GM21360 (cell line): ENCODE data around the gene CCR5AS.

Source experiments
- ATAC-seq: cut with Tn5 transposase; IDR thresholded peaks from one replicate; pipeline ENCODE4 v1.9.1; 2021; ENCODE audit warnings: mild to moderate bottlenecking, moderate library complexity; ENCODE audit not compliant: unreplicated experiment

CCR5AS gene

DNA sequence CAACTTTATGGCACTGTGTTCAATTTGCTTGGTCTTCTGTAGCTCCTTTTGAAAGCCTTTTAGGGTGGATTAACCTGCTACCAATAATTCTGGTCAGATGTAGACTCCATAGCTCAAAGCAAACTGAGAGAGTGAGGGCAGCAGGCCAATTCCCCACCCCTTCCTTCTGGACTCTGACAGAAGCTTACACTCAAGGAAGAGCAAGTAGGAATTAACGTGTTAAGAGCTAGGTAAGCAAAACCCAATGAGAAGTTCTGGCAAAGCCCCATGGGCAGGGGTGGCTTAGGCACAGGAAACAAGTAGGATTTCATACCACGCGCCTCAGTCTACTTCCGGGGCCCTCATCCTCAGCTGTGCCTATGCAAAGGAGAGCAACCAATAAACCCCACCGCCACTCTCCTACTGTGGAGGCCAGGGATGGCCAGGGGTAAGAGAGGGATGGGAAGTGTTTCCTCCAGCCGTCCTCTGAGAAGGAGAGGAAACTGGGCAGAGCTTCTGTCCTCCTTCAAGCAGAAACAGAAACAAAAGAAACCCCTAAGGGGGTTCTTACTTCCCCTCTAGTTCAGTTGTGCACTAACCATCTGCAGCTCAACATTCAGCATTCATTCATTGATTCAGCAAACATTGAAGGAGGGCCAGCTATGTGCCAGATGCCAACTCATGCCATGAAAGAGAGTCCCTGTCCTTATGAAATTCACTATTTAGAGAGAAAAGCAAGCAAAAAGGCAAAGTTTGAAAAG lies 23.5 kb downstream of the CCR5AS start:
- no peak for ATAC-seq

DNA sequence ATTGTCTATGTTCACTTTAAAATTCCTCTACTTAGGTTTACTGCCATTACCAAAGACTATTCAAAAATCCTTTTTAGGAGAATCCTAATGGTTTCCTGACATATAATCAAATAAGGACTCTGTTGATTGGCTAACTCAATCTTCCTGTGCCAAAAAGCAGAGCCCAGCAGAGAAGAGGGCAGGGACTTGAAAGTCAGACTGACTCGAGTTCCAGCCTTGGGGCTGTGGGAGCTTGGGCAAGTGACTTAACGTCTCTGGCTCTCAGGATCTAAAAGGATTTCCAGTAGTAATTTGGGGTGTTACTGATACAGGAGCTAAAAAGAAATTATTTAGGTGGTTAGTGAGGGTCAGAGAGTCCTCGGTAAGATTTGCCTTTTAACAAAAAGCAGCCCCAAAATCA lies 25.2 kb downstream of the CCR5AS start:
- ATAC-seq: no peak

DNA sequence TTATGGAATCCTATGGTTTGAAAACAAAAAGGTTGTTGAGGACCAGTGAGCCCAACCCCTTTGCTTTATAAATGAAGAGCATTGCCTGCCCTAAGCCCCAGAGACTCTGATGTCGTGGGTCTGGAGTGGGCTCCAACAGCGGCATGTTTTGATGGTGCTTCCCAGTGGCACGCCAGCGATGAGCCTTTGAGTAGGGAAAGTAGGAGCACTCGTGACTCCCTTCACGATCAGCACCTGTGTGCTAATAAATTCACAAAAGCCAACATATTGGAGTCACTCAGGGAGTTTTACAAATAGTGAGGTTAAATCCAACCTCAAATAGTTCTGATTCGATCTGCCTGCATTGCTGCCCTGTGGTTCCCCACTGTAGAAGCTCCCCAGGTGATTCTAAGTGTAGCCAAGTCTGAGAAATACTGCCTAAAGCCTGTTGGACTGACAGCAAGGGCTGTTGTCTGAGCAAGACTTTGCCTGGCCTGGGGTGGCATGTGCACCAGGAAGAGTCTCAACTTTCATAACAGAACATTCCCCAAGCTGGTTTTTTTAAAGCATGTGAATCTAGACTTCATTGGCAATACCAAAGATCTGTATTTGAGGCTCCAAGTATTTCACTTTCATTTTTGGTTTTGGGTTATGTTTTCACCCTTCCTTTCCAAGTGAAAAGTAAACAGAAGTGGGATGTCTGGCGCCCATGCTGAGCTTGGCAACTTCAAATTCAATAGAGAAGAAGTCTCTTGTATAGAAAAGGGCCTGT lies 26.2 kb downstream of the CCR5AS start:
- no peak for ATAC-seq

DNA sequence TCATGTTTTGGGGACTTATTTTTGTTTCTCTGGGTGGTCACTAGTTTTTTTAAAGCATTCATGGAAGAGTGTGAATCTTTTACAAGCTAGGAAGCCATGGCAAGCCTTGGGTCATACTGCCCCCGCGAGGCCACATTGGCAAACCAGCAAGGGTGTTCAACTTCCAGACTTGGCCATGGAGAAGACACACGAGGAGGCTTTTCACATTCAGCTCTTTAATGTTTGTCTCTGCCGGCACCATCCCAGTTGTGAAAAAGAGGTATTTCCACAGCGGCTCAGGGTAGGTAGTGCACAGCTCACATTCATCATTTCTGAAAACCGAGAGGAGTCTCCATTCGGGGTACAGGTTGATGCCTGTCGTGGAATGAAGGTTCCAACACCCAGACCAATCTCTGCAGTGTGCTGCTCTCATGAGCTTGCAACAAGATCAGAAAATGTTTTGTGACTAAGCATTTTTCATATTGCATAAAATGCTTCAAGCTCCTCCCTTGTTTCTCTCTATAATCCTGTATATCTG lies 28.4 kb downstream of the CCR5AS start:
- ATAC-seq: no peak

DNA sequence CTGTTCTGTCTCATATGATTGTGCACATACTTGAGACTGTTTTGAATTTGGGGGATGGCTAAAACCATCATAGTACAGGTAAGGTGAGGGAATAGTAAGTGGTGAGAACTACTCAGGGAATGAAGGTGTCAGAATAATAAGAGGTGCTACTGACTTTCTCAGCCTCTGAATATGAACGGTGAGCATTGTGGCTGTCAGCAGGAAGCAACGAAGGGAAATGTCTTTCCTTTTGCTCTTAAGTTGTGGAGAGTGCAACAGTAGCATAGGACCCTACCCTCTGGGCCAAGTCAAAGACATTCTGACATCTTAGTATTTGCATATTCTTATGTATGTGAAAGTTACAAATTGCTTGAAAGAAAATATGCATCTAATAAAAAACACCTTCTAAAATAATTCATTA lies 31.1 kb downstream of the CCR5AS start:
- ATAC-seq: no peak

DNA sequence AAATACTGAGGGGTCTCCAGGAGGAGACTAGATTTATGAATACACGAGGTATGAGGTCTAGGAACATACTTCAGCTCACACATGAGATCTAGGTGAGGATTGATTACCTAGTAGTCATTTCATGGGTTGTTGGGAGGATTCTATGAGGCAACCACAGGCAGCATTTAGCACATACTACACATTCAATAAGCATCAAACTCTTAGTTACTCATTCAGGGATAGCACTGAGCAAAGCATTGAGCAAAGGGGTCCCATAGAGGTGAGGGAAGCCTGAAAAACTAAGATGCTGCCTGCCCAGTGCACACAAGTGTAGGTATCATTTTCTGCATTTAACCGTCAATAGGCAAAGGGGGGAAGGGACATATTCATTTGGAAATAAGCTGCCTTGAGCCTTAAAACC lies 31.6 kb downstream of the CCR5AS start:
- ATAC-seq: no peak

DNA sequence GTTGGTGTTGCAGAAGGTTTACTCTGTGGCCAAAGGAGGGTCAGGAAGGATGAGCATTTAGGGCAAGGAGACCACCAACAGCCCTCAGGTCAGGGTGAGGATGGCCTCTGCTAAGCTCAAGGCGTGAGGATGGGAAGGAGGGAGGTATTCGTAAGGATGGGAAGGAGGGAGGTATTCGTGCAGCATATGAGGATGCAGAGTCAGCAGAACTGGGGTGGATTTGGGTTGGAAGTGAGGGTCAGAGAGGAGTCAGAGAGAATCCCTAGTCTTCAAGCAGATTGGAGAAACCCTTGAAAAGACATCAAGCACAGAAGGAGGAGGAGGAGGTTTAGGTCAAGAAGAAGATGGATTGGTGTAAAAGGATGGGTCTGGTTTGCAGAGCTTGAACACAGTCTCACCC lies 32.1 kb downstream of the CCR5AS start:
- no peak for ATAC-seq

DNA sequence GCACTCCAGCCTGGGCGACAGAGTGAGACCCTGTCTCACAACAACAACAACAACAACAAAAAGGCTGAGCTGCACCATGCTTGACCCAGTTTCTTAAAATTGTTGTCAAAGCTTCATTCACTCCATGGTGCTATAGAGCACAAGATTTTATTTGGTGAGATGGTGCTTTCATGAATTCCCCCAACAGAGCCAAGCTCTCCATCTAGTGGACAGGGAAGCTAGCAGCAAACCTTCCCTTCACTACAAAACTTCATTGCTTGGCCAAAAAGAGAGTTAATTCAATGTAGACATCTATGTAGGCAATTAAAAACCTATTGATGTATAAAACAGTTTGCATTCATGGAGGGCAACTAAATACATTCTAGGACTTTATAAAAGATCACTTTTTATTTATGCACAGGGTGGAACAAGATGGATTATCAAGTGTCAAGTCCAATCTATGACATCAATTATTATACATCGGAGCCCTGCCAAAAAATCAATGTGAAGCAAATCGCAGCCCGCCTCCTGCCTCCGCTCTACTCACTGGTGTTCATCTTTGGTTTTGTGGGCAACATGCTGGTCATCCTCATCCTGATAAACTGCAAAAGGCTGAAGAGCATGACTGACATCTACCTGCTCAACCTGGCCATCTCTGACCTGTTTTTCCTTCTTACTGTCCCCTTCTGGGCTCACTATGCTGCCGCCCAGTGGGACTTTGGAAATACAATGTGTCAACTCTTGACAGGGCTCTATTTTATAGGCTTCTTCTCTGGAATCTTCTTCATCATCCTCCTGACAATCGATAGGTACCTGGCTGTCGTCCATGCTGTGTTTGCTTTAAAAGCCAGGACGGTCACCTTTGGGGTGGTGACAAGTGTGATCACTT lies 34.1 kb downstream of the CCR5AS start:
- ATAC-seq: no peak

DNA sequence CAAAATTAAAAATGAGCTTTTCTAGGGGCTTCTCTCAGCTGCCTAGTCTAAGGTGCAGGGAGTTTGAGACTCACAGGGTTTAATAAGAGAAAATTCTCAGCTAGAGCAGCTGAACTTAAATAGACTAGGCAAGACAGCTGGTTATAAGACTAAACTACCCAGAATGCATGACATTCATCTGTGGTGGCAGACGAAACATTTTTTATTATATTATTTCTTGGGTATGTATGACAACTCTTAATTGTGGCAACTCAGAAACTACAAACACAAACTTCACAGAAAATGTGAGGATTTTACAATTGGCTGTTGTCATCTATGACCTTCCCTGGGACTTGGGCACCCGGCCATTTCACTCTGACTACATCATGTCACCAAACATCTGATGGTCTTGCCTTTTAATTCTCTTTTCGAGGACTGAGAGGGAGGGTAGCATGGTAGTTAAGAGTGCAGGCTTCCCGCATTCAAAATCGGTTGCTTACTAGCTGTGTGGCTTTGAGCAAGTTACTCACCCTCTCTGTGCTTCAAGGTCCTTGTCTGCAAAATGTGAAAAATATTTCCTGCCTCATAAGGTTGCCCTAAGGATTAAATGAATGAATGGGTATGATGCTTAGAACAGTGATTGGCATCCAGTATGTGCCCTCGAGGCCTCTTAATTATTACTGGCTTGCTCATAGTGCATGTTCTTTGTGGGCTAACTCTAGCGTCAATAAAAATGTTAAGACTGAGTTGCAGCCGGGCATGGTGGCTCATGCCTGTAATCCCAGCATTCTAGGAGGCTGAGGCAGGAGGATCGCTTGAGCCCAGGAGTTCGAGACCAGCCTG lies 35.1 kb downstream of the CCR5AS start:
- no peak for ATAC-seq

DNA sequence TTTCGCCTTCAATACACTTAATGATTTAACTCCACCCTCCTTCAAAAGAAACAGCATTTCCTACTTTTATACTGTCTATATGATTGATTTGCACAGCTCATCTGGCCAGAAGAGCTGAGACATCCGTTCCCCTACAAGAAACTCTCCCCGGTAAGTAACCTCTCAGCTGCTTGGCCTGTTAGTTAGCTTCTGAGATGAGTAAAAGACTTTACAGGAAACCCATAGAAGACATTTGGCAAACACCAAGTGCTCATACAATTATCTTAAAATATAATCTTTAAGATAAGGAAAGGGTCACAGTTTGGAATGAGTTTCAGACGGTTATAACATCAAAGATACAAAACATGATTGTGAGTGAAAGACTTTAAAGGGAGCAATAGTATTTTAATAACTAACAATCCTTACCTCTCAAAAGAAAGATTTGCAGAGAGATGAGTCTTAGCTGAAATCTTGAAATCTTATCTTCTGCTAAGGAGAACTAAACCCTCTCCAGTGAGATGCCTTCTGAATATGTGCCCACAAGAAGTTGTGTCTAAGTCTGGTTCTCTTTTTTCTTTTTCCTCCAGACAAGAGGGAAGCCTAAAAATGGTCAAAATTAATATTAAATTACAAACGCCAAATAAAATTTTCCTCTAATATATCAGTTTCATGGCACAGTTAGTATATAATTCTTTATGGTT lies 35.9 kb downstream of the CCR5AS start, which contains the start of gene CCR5:
Gene CCR5 (plus strand): TSS at position 108 of the 680 bp plus-strand sequence. CDS start 1,957 bp downstream, outside the sequence.
- no peak for ATAC-seq

DNA sequence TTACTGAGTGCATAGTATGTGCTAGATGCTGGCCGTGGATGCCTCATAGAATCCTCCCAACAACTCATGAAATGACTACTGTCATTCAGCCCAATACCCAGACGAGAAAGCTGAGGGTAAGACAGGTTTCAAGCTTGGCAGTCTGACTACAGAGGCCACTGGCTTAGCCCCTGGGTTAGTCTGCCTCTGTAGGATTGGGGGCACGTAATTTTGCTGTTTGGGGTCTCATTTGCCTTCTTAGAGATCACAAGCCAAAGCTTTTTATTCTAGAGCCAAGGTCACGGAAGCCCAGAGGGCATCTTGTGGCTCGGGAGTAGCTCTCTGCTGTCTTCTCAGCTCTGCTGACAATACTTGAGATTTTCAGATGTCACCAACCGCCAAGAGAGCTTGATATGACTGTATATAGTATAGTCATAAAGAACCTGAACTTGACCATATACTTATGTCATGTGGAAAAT lies 37.2 kb downstream of the CCR5AS start:
- ATAC-seq: peak; percentile 42

DNA sequence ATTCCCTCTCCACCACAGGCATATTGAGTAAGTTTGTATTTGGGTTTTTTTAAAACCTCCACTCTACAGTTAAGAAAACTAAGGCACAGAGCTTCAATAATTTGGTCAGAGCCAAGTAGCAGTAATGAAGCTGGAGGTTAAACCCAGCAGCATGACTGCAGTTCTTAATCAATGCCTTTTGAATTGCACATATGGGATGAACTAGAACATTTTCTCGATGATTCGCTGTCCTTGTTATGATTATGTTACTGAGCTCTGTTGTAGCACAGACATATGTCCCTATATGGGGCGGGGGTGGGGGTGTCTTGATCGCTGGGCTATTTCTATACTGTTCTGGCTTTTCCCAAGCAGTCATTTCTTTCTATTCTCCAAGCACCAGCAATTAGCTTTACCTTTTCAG lies 37.7 kb downstream of the CCR5AS start:
- no peak for ATAC-seq

DNA sequence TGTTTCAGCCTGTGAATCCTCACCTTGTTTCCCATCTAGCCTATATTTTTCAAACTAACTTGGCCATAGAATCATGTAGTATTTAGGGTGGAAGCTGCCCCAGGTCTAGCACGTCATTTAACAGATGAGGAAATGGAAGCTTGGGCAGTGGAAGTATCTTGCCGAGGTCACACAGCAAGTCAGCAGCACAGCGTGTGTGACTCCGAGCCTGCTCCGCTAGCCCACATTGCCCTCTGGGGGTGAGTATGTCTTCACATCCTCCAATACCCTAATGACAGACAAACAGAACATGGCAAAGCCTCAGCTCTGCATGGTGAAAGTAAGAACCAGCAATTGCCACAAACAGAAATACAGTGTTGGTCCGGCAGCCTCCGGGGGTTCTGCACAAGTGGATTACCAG lies 38.3 kb downstream of the CCR5AS start:
- no peak for ATAC-seq

DNA sequence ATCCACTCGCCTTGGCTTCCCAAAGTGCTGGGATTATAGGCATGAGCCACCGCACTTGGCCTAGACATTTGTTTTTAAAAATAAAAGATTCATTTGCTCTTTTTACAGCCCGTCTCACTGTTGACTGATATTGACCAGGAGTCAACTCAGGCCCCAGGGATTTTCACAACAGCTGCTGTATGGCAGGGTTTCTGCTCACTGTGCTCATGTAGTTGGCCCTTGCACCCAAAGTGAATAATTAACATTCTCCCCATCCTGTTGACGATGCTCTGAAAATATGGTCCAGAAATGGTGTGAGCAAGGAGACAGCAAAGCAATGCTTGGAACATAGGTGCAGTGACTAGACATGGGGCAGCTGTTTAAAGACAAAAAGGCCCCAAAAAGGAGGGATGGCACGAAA lies 39.1 kb downstream of the CCR5AS start:
- ATAC-seq: no peak

DNA sequence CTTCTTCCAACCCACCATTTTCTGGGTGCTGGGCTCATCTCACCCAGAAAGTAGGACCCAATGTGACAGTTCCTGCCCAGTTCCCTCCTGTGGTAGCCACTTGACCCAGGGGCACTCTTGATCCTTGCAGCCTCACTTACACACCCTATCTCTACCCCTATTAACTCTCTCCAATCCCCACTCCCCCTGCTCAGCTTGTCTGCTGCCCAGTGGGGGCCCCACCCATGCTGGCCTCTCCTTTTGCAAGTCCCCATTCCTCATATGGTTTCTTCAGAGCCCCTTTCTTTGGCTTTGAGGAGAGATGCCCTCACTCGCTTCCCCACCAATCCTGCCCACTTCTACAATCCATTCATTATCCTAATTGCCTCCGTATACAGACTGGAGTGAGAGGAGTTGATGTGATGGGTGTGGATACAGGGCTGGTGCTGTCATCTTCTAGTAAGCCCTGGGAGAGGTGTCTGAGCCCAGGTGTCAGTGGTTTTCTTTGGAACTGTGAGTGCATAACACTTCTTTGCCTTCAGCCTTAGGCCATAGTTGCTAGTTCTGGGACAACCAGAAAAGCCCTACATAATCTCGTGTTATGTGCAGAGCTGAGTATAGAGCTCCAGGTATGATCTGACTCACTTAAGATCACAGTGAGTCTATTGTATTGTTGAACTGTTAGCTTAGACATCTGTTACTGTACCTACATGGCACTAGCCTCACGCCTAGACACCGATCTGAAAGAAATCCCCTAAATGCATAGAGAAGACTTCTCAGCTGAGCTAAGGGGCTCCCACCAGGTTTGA lies 40.9 kb downstream of the CCR5AS start:
- ATAC-seq: no peak

DNA sequence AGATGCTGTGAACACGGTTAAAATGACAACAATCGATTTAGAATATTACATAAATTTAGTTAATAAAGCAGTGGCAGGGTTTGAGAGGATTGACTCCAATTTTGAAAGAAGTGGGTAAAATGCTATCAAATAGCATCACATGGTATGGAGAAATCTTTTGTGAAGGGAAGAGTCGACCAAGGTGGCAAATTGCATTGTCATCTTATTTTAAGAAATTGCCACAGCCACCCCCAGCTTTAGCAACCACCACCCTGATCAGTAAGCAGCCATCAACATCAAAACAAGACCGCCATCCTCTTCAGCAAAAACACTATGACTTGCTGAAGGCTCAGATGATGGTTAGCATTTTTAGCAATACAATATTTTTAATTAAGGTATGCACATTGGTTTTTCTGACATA lies 41.8 kb downstream of the CCR5AS start:
- ATAC-seq: no peak

DNA sequence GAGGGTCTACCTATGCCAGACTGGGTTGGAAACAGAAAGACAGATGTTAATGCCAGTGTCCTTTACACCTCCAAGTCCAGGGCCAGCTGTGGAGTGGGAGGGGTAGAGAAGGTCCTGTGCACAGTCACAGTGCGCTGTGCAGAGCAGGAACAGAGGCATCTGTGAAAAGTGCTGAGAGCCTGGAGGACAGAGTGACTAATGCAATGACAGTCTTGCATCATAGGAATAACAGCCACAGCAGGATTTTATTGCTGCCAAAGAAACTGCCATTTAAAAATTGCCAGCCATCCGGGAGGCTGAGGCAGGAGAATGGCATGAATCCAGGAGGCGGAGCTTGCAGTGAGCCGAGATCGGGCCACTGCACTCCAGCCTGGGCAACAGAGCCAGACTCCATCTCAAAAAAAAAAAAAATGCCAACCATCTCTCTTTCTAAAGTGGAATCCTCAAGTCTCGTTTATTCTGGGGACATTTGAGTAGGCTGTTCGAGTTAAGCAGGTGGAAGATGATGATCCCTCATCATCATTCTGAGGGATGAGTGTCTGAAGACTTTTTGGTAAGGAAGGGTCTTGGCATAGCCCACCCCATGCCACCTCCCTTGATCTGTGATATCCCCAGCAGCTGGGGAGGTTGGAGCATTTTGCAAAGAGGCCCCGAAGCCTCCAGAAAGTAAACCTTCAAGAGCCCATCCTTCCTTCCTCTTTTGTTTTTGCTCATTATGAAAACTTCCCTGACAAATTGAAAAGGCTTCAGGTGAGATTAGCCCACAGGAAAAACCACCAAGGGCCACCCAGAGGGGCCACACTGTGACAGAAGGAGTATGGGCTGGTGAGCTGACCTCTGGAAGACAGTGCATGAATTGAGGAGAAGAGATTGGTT lies 45.2 kb downstream of the CCR5AS start:
- no peak for ATAC-seq

DNA sequence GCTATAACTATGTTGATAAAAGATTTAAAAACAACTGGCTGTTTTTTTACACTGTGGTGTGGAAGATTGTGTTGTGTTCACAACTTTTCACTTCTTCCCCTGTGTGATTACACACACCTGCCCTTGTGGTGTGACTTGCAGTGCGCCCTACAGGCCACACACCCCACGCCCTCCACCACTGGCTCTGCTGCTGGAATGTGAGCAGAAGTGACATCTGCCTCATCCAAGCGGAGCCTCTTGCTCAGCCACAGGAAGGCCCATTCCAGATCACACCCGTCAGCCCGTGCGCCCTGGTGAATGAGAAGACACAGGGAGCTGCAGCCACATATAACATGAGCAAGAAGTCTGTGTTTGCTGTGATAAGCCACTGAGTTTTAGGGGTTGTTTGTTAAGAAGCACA lies 46.0 kb downstream of the CCR5AS start:
- ATAC-seq: no peak
